Astrocyte (in vitro differentiated cells and primary cell): ENCODE measurements around the gene SMIM41.

Experiments used
- EZH2 ChIP-seq: IDR thresholded peaks from 2 replicates; pipeline ENCODE4 v1.6.1; 2012; ENCODE audit warnings: mild to moderate bottlenecking, low read length, inconsistent platforms; ENCODE audit not compliant: insufficient read depth
- TF ChIP-seq, protein P1 (sequence below): IDR thresholded peaks from 2 replicates; pipeline ENCODE4 v1.5.1; 2011; ENCODE audit warnings: low read depth, mild to moderate bottlenecking, inconsistent platforms, low read length, moderate library complexity; ENCODE audit not compliant: insufficient read depth

- TF ChIP-seq, protein P1, sequence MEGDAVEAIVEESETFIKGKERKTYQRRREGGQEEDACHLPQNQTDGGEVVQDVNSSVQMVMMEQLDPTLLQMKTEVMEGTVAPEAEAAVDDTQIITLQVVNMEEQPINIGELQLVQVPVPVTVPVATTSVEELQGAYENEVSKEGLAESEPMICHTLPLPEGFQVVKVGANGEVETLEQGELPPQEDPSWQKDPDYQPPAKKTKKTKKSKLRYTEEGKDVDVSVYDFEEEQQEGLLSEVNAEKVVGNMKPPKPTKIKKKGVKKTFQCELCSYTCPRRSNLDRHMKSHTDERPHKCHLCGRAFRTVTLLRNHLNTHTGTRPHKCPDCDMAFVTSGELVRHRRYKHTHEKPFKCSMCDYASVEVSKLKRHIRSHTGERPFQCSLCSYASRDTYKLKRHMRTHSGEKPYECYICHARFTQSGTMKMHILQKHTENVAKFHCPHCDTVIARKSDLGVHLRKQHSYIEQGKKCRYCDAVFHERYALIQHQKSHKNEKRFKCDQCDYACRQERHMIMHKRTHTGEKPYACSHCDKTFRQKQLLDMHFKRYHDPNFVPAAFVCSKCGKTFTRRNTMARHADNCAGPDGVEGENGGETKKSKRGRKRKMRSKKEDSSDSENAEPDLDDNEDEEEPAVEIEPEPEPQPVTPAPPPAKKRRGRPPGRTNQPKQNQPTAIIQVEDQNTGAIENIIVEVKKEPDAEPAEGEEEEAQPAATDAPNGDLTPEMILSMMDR = no peak
- no peak for TF ChIP-seq EZH2
Observed at GRCh38 chr12:52091061-52091460, 11.6 kb downstream of the SMIM41 start.
